Large intestine (tissue), 3 donors: ENCODE measurements around the gene USP16. TPM values are rescaled to one million over a fixed set of nuclear protein-coding genes. Genes with fewer than 3 reads are reported as not detected.
"Not testable (repeated sequence)": the region's sequence is repeated elsewhere in the genome, so short reads cannot be mapped to it uniquely, and the experiment has no call there.

Experiments used
- DNase-seq, 2 donors: peaks; one replicate each; pipeline versions ENCODE4 v3.0.0 to v3.0.0-alpha.2; 2013
- H3K27ac ChIP-seq: one replicate; pipeline ENCODE4 v1.5.1; 2013; ENCODE audit warnings: low read length
- H3K27me3 ChIP-seq: 2 replicates; pipeline ENCODE4 v1.6.1; 2013; ENCODE audit warnings: low read length; ENCODE audit not compliant: control insufficient read depth, insufficient read depth
- H3K36me3 ChIP-seq: 2 replicates; pipeline ENCODE4 v1.6.1; 2013; ENCODE audit warnings: low read length; ENCODE audit not compliant: control insufficient read depth, insufficient read depth
- H3K4me1 ChIP-seq: one replicate; pipeline ENCODE4 v1.6.1; 2013; ENCODE audit warnings: low read length; ENCODE audit not compliant: control insufficient read depth, insufficient read depth
- H3K4me3 ChIP-seq: one replicate; pipeline ENCODE4 v1.5.1; 2013; ENCODE audit warnings: low read length
- H3K9me3 ChIP-seq: one replicate; pipeline ENCODE4 v1.6.1; 2013; ENCODE audit warnings: mild to moderate bottlenecking, low read depth, low read length, moderate library complexity; ENCODE audit not compliant: control insufficient read depth
- WGBS: methylation state at CpG from one replicate; pipeline ENCODE4 v1.1.5; 2013; ENCODE audit warnings: low lambda C conversion rate; ENCODE audit not compliant: insufficient coverage; 5-methylcytosine and 5-hydroxymethylcytosine counted together
- polyA plus RNA-seq: library from polyadenylated mRNA; unstranded; fragments of 120-200 nt; gene quantifications from one replicate; pipeline ENCODE4 v1.2.1, GENCODE V29; 2013

Gene USP16
- polyA plus RNA-seq, 1 donor: 45.1 TPM

DNA sequence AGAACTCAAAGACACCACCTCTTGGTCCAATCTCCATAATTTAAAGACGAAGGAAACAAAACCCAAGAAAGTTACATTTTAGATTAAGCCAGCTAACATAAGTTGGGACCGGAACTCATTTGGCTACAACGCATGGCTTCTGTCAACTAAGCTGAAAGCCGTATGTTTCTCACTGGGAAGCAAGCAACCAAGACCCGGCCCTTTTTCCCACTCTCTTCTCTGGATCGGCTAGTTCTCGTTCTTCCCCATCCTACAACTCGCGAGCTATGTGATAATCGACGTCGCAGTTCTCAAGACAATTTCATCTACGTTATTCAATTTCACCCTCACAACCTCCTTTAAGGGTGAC is 48.4 kb downstream of the USP16 start:
- H3K9me3 ChIP-seq: peaks cover 2% of the 10 kb centered on the region
- no CpG with 5 or more reads among the region's 13 CpGs for WGBS
- peak overlapping the region; percentile 79 for H3K27ac ChIP-seq
- no peaks in the 10 kb centered on the region for H3K27me3 ChIP-seq
- peaks cover 4% of the 10 kb centered on the region for H3K36me3 ChIP-seq
- no peak for DNase-seq
- peaks cover 8% of the 10 kb centered on the region for H3K4me1 ChIP-seq
- peak overlapping the region; percentile 63 for H3K4me3 ChIP-seq

DNA sequence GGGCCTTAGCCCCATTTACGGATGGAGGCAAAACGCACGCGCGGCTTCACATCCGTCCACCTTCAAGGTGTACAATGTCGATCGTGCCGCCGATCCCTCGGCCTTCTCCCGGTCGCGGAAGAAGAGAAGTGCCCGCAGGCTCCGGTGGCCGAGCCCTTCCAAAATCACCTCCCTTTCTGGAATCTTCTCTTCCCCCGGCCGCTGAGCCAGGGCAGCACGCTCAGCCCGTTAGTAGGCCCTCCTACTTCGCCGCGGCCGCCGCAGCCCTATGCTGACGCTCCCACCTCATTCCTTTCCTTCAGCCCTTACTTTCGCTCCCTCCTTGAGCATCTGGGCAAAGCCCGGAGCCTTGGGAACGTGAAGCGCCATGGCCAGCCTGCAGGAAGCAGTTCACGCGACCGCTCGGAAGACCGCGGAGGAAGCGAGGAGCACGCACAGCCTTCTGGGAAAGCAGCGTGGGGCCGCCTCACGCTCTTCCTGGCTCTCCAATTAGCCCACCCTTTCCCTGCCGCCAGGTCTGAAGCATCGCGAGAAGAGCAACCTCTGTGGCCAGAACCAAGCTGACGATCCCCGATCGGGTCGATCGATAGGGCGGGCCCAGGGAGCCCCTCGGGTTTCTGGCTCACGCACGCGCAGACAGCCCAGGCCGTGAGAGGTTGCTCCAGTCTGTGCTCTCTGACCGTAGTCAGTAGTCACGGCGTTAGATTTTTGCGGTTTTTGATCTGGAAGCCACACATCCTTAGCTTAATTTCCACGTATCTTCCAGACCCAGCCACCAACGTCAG is 48.9 kb downstream of the USP16 start, which contains the start of gene CCT8:
CCT8 (minus strand) TSS at position 427 of the 785 bp plus-strand sequence; CDS start at position 369, 58 bp downstream.
- H3K4me3 ChIP-seq: peak within 1 kb of the TSS; percentile 63
- H3K27ac ChIP-seq: peak within 1 kb of the TSS; percentile 79
- DNase-seq: peak; percentile 100
- WGBS: no CpG with 5 or more reads among the region's 62 CpGs
- peaks cover 2% of the 10 kb centered on the region for H3K9me3 ChIP-seq
- H3K27me3 ChIP-seq: no peaks in the 10 kb centered on the region
- H3K4me1 ChIP-seq: peaks cover 8% of the 10 kb centered on the region
- H3K36me3 ChIP-seq: peaks cover 4% of the 10 kb centered on the region

DNA sequence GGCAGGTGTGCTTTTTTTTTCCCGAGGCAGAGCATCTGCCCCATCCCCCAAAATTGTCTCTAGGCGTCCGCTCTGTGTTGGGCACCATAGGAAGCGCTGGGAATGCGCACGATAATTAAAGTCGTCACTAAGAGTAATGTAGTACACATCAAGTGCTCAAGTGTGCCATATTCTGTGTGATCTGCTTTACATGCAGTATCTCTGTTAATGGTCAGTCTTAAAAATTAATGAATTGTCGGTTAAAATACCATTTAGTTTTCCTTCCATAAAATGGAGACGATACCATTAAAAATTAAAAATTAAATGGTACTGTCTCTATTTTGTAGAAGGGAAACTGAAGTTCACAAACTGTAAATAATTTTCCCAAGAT is 49.5 kb downstream of the USP16 start:
- Histone ChIP-seq H3K9me3 (peaks cover 2% of the 10 kb centered on the region), H3K27ac (peak overlapping the region; percentile 79), H3K4me3 (peak overlapping the region; percentile 63), H3K27me3 (no peaks in the 10 kb centered on the region), H3K4me1 (peaks cover 8% of the 10 kb centered on the region), H3K36me3 (no peaks in the 10 kb centered on the region)
- no peak for DNase-seq
- 65% methylated on average over 2 of the region's 9 CpGs for WGBS

DNA sequence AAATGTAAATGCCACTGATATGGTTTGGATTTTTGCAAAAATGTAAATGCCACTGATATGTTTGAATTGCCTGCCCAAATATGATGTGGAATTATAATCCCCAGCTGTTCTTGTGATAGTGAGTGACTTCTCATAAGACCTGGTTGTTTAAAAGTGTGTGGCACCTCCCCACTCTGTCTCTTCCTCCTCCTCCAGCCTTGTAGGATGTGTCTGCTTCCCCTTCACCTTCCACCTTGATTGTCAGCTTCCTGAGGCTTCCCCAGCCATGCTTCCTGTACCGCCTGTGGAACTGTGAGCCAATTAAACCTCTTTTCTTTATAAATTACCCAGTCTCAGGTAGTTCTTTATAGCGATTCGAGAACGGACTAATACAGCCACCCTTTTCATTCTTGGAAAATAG is 50.3 kb downstream of the USP16 start:
- 100% methylated on average over 1 of the region's 4 CpGs for WGBS
- H3K27ac ChIP-seq: no peak overlapping the region
- no peaks in the 10 kb centered on the region for H3K36me3 ChIP-seq
- no peak overlapping the region for H3K4me3 ChIP-seq
- no peak for DNase-seq
- H3K27me3 ChIP-seq: no peaks in the 10 kb centered on the region
- peaks cover 2% of the 10 kb centered on the region for H3K9me3 ChIP-seq
- H3K4me1 ChIP-seq: peaks cover 8% of the 10 kb centered on the region

DNA sequence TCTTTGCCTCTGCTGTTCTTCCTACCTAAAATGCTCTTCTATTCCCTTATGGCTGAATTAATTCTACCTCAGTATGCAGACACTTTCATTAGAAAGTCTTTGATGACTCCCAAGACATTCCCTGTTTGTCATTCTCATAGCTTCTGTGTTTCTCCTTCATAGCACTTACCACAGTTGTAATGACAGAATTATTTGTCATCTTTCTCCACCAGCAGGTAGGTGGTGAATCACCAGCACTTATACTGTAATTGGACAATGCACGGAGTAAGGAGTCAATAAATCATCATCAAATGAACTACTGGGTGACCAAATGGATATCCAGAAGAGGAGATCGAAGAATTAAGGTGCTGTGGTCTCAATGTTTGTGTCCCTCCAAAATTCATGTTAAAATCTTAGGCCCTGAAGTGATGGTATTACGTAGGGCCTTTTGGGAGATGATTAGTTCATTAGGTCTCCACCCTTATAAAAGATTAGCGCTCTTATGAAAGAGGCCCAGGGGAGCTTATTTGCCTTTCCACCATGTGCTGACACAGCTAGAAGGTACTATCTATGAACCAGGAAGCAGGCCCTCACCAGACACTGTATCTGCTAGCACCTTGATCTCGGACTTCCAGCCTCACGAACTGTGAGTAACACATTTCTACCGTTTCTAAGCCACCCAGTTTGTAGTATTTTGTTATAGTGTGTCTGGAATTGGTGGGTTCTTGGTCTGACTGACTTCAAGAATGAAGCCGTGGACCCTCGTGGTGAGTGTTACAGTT is 51.4 kb downstream of the USP16 start:
- no peaks in the 10 kb centered on the region for H3K36me3 ChIP-seq
- 100% methylated on average over 1 of the region's 9 CpGs for WGBS
- no peak overlapping the region for H3K4me3 ChIP-seq
- peaks cover 2% of the 10 kb centered on the region for H3K9me3 ChIP-seq
- peak overlapping the region; percentile 77 for H3K27ac ChIP-seq
- DNase-seq: no peak
- H3K4me1 ChIP-seq: peaks cover 8% of the 10 kb centered on the region
- H3K27me3 ChIP-seq: no peaks in the 10 kb centered on the region

DNA sequence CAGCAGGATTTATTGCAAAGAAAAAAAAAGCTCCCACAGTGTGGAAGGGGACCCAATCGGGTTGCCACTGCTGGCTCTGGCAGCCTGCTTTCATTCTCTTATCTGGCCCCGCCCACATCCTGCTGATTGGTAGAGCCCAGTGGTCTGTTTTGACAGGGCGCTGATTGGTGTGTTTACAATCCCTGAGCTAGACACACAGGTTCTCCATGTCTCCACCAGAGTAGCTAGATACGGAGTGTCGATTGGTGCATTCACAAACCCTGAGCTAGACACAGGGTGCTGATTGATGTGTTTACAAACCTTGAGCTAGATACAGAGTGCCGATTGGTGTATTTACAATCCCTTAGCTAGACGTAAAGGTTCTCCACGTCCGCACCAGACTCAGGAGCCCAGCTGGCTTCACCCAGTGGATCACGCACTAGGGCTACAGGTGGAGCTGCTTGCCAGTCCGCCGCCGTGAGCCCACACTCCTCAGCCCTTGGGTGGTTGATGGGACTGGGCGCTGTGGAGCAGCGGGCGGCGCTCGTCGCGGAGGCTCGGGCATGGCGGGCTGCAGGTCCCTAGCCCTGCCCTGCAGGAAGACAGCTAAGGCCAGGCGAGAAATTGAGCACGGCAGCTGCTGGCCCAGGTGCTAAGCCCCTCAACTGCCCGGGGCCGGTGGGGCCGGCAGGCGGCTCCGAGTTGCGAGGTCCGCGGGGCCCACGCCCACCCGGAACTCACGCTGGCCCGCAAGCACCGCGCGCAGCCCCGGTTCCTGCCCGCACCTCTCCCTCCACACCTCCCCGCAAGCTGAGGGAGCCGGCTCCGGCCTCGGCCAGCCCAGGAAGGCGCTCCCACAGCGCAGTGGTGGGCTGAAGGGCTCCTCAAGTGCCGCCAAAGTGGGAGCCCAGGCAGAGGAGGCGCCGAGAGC is 52.5 kb downstream of the USP16 start:
- not testable (repeated sequence) for H3K9me3 ChIP-seq, H3K27me3 ChIP-seq, H3K36me3 ChIP-seq, H3K4me1 ChIP-seq
- peak overlapping the region; percentile 68 for H3K4me3 ChIP-seq
- H3K27ac ChIP-seq: peak overlapping the region; percentile 93
- WGBS: no CpG with 5 or more reads among the region's 50 CpGs
- peak; percentile 48 to 73 for DNase-seq

DNA sequence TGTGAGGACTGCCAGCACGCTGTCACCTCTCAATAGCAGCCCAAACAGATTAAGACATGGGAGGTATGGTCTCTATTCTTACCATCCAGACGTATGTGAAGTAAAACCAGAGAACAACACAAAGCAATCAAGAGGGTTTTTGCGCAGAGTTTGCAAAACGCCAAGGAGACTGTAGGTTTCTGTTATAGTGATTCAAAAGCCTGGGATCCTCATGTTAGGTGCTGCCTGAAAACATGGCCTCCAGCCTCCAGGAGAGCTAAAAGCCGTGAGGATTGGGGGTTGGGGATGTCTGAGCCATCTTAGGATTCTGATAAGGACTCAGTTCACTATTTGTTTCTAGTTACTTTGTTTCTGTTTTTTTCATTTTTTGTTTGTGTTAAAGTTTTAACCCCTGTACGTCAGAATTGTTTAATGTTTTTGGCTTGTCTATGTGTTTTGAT is 53.2 kb downstream of the USP16 start:
- H3K4me1 ChIP-seq: no peaks in the 10 kb centered on the region
- no peaks in the 10 kb centered on the region for H3K36me3 ChIP-seq
- H3K9me3 ChIP-seq: peaks cover 2% of the 10 kb centered on the region
- H3K4me3 ChIP-seq: peak overlapping the region; percentile 68
- H3K27ac ChIP-seq: peak overlapping the region; percentile 93
- 75% methylated on average over 1 of the region's 6 CpGs for WGBS
- DNase-seq: peak in 1 of 2 donors; percentile 71
- H3K27me3 ChIP-seq: no peaks in the 10 kb centered on the region

DNA sequence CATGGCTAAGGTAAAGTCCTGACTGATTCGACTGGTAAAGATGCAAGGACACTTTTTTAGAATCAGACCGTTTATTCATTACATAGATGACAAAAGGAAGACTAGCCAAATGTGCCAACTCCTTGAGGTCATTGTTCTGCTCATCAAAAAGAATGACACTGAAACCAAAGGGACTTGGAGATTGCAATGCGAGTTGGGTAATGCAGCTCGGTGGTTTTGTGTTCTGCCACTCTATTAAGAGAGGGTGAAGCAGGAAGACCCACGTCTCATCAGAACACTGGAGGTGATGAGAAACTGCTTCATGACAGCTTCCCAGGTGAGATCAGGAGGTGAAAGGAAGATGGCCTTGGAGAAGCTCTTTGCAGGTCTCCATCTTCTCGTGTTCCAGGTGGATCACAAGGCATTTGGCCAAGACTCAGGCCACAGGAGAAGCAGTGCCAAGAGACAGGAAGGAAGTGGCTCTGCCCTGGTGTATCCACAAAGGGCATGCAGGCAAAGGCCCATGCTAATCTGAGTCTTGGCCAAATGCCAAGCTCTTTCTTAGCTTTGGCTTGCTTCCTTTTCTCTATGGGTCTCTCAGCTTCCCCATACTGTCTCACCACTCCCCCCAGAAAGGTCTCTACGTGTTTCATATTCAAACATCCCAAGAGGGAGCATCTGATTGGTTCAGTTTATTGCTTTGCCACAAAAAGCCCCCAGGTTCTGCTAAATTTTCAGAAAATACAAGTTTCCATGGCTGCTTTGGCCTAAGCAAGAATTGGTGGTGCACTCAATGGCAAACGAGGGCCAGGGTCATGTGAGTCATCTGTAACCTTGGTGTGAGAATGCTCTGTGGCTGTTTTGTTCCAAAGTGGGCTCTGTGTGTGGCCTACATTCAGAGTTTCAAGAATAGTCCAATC is 54.6 kb downstream of the USP16 start:
- no peak overlapping the region for H3K27ac ChIP-seq
- no peak for DNase-seq
- H3K9me3 ChIP-seq: peaks cover 2% of the 10 kb centered on the region
- H3K36me3 ChIP-seq: no peaks in the 10 kb centered on the region
- no peaks in the 10 kb centered on the region for H3K27me3 ChIP-seq
- no peak overlapping the region for H3K4me3 ChIP-seq
- WGBS: 86% methylated on average over 1 of the region's 8 CpGs
- no peaks in the 10 kb centered on the region for H3K4me1 ChIP-seq

DNA sequence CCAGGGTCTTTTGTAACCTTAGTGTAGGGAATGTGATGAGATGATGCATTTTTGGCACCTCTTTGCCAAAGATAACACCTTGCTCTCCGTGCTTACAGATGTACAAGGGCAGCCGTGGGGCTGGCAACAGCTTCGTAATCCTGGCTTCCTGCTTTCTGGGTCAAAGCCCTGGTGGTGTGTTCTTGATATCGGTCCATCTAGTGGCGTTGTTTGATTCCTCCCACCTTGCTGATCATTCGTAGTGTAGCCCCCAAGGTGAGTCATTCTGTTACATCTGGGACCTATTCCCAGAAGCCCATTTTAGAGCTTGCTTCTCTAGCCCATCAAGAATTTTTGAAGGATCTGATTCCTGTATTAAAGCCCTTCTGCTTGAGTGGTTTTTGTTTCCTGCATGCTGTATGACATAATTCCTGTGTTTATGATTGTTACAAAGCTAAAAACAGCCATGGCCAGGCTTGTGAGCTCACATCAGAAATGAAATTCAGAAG is 56.0 kb downstream of the USP16 start:
- Histone ChIP-seq H3K36me3 (no peaks in the 10 kb centered on the region), H3K4me1 (no peaks in the 10 kb centered on the region), H3K27ac (no peak overlapping the region), H3K27me3 (no peaks in the 10 kb centered on the region), H3K4me3 (no peak overlapping the region), H3K9me3 (peaks cover 2% of the 10 kb centered on the region)
- WGBS: no CpG with 5 or more reads among the region's 6 CpGs
- DNase-seq: no peak
